Measurements from ENCODE around the gene PCYT1B. TPM values are rescaled to one million over a fixed set of nuclear protein-coding genes. Genes with fewer than 3 reads are reported as not detected.

Gene PCYT1B
- total RNA-seq, 2 donors from 2014 or later: 11.3 to 16.0 TPM

DNA sequence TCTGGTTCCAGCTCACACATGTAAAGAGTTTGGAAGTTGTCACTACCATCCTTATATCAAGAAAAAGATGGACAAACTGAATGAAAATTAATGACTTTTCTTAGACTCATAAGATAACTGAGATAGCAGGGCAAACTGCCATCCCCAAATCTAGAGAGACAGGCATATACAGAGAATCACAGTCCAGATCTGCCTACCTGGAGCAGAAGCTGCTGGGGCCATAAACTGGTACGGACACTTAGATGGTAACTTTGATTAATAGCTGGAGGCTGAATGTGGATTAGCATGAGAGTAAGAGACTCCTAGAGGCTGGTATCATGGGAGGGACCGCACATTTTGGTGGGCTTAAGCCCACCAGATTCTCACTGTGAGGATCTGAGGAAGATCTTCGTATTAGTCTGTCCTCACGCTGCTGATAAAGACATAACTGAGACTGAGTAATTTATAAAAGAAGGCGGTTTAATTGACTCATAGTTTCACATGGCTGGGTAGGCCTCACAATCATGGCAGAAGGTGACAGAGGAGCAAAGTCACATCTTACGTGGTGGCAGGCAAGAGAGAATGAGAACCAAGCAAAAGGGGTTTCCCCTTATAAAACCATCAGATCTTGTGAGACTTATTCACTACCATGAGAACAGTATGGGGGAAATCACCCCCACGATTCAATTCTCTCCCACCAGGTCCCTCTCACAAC, 35.7 kb upstream of the PCYT1B start:
- Mint-ChIP-seq H3K4me3 (no peak overlapping the region), H3K36me3 (ENCODE audit: low read depth) (no peaks in the 10 kb centered on the region), H3K9me3 (no peaks in the 10 kb centered on the region), H3K27ac (no peak overlapping the region), H3K4me1 (no peaks in the 10 kb centered on the region), H3K27me3 (ENCODE audit: insufficient read depth) (peaks cover 8% of the 10 kb centered on the region)
- H3K9ac ChIP-seq (ENCODE audit: extremely low read depth, low read length, poor library complexity, severe bottlenecking): no peak overlapping the region
- no peaks in the 10 kb centered on the region for H3K4me1 ChIP-seq (ENCODE audit: control insufficient read depth, insufficient read depth, low read length)
- H3K4me3 ChIP-seq (ENCODE audit: low read length): no peak overlapping the region
- H3K27ac ChIP-seq (ENCODE audit: low read depth, low read length): no peak overlapping the region
- TF ChIP-seq, protein P1, sequence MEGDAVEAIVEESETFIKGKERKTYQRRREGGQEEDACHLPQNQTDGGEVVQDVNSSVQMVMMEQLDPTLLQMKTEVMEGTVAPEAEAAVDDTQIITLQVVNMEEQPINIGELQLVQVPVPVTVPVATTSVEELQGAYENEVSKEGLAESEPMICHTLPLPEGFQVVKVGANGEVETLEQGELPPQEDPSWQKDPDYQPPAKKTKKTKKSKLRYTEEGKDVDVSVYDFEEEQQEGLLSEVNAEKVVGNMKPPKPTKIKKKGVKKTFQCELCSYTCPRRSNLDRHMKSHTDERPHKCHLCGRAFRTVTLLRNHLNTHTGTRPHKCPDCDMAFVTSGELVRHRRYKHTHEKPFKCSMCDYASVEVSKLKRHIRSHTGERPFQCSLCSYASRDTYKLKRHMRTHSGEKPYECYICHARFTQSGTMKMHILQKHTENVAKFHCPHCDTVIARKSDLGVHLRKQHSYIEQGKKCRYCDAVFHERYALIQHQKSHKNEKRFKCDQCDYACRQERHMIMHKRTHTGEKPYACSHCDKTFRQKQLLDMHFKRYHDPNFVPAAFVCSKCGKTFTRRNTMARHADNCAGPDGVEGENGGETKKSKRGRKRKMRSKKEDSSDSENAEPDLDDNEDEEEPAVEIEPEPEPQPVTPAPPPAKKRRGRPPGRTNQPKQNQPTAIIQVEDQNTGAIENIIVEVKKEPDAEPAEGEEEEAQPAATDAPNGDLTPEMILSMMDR (conservative IDR thresholded peaks at IDR 0.05): no peak
- DNase-seq: no peak
- no peaks in the 10 kb centered on the region for H3K27me3 ChIP-seq (ENCODE audit: control insufficient read depth, insufficient read depth, low read length, poor library complexity, severe bottlenecking)
- H3K9me3 ChIP-seq (ENCODE audit: control insufficient read depth, low read length): no peaks in the 10 kb centered on the region
- 90 to 96% methylated on average over 2 to 5 of the region's 7 CpGs for WGBS, 2 experiments (ENCODE audit: insufficient coverage in 1 of 2, insufficient read length in 1 of 2)
- no peaks in the 10 kb centered on the region for H3K36me3 ChIP-seq (ENCODE audit: control insufficient read depth, insufficient read depth, low read length)

DNA sequence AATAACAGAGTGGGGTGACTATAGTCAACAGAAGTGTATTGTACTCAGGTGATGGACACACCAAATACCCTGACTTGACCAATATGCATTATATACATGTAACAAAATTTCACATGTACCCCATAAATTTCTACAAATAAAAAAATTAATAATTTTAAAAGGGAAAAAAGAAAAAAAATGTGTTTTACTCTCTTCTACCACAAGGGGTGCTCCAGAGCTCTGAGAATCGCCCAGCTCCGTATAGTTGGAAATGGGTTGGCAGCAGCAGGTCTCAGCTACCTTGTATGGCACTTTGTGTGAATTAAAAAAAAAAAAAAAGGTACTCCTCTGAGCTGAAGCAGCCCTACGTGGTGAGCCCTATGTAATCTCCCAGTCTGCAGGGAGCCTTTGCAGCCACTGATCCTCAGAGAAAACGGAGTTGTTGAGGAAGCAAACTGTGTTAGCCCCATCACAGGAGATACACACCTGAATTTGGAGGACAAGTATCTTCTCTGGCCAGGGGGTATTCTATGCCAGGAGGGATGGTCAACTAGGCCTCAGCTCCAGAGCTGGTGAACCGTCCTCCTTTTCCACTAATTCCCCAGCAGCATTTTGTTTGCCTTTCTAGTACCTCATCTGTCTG, 29.4 kb upstream of the PCYT1B start:
- H3K4me3 ChIP-seq (ENCODE audit: low read length): no peak overlapping the region
- H3K4me1 ChIP-seq (ENCODE audit: control insufficient read depth, insufficient read depth, low read length): no peaks in the 10 kb centered on the region
- H3K9me3 Mint-ChIP-seq: no peaks in the 10 kb centered on the region
- H3K9me3 ChIP-seq (ENCODE audit: control insufficient read depth, low read length): no peaks in the 10 kb centered on the region
- peak; percentile 60 for DNase-seq
- no peaks in the 10 kb centered on the region for H3K27me3 Mint-ChIP-seq (ENCODE audit: insufficient read depth)
- H3K9ac ChIP-seq (ENCODE audit: extremely low read depth, low read length, poor library complexity, severe bottlenecking): no peak overlapping the region
- H3K4me3 Mint-ChIP-seq: no peak overlapping the region
- no peaks in the 10 kb centered on the region for H3K36me3 Mint-ChIP-seq (ENCODE audit: low read depth)
- 34% methylated on average over 5 of the region's 5 CpGs; no CpG with 5 or more reads in 1 of the 2 experiments for WGBS, 2 experiments (ENCODE audit: insufficient coverage in 1 of 2, insufficient read length in 1 of 2)
- H3K4me1 Mint-ChIP-seq: peaks cover 16% of the 10 kb centered on the region
- H3K27me3 ChIP-seq (ENCODE audit: control insufficient read depth, insufficient read depth, low read length, poor library complexity, severe bottlenecking): no peaks in the 10 kb centered on the region
- no peak overlapping the region for H3K27ac Mint-ChIP-seq
- no peaks in the 10 kb centered on the region for H3K36me3 ChIP-seq (ENCODE audit: control insufficient read depth, insufficient read depth, low read length)
- H3K27ac ChIP-seq (ENCODE audit: low read depth, low read length): no peak overlapping the region
- TF ChIP-seq, protein P1 (conservative IDR thresholded peaks at IDR 0.05): peak; percentile 84

DNA sequence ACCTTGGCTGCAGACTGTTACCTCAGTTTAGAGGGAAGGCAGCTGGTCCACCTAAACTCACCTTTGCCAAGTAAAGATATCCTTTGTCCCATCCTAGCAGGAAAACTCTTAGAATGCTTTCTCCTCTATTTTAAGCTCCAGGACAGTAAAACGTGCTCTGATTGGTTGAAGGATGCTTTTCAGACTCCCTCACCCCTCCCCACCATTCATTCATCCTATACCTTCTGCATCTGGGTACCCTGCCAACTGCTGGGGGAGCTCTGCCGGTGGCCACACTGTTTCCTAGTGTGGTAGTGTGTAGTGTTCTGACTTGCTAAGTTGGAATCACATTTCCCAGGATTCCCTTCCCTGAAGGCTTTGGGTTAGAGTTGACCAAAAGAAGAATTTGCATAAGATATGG, 26.3 kb upstream of the PCYT1B start:
- peaks cover 16% of the 10 kb centered on the region for H3K4me1 Mint-ChIP-seq

More for the DNA sequence above, 26.3 kb upstream of the PCYT1B start:
- Histone ChIP-seq H3K36me3 (ENCODE audit: control insufficient read depth, insufficient read depth, low read length) (no peaks in the 10 kb centered on the region), H3K9ac (ENCODE audit: extremely low read depth, low read length, poor library complexity, severe bottlenecking) (no peak overlapping the region), H3K4me3 (ENCODE audit: low read length) (no peak overlapping the region), H3K27me3 (ENCODE audit: control insufficient read depth, insufficient read depth, low read length, poor library complexity, severe bottlenecking) (no peaks in the 10 kb centered on the region), H3K9me3 (ENCODE audit: control insufficient read depth, low read length) (no peaks in the 10 kb centered on the region), H3K4me1 (ENCODE audit: control insufficient read depth, insufficient read depth, low read length) (no peaks in the 10 kb centered on the region), H3K27ac (ENCODE audit: low read depth, low read length) (peak overlapping the region; percentile 51)
- H3K4me3 Mint-ChIP-seq: no peak overlapping the region
- H3K27ac Mint-ChIP-seq: no peak overlapping the region
- no peak for DNase-seq
- H3K9me3 Mint-ChIP-seq: no peaks in the 10 kb centered on the region
- TF ChIP-seq, protein P1 (conservative IDR thresholded peaks at IDR 0.05): no peak
- 71% methylated on average over 2 of the region's 2 CpGs; no CpG with 5 or more reads in 1 of the 2 experiments for WGBS, 2 experiments (ENCODE audit: insufficient coverage in 1 of 2, insufficient read length in 1 of 2)
- H3K36me3 Mint-ChIP-seq (ENCODE audit: low read depth): no peaks in the 10 kb centered on the region
- H3K27me3 Mint-ChIP-seq (ENCODE audit: insufficient read depth): no peaks in the 10 kb centered on the region

Measured in endodermal cell (in vitro differentiated cells).